Ovary (tissue), 3 donors: ENCODE data around the gene ST14.

Experiments used
- CTCF ChIP-seq, 3 donors: fragments of 450-650 bp in 2 of 3; fragments of 200-600 bp in 1 of 3; IDR thresholded peaks; one replicate each; pipeline versions ENCODE4 v1.5.1 to v1.8.0; 2016 to 2022; ENCODE audit warnings: antibody characterized with exemption in 3 of 3, mild to moderate bottlenecking in 1 of 3
- EP300 ChIP-seq: sonication (generic); formaldehyde crosslinking; IDR thresholded peaks from one replicate; pipeline ENCODE4 v1.6.1; 2017; ENCODE audit warnings: antibody characterized with exemption
- donor health status: DM: no; HTN: no; CAD: no.

DNA sequence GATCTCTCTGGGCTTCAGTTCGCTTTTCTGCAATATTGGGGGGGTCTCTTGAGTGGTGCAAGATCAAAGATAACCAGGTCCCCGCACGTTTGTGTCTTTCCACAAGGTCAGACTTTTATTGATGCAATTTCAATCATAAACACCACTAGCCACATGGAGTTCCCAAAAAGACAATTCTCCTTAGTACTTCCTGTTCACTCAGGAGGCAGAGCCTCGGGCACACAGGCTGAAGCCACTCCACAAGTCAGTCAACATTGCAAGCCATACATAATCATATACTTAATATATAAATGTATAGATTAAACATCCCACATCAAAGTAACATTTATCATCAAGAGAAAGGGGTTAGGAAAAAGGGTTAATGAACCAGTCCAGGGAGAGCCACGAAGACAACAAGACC lies 12.0 kb downstream of the ST14 start:
- no peak for TF ChIP-seq CTCF (IDR thresholded peaks at IDR 0.05)
- no peak for TF ChIP-seq EP300
